Sigmoid colon (tissue), 4 donors: ENCODE measurements around the gene KIAA0040.

Experiments used
- POLR2AphosphoS5 ChIP-seq, 4 donors: sonication (generic); formaldehyde crosslinking; IDR thresholded peaks; one replicate each; pipeline ENCODE4 v1.6.1; 2017; ENCODE audit warnings: antibody characterized with exemption in 4 of 4
- TF ChIP-seq, protein P1 (sequence below), 4 experiments: fragments of 450-650 bp in 3 of 4; fragments of 200-600 bp in 1 of 4; IDR thresholded peaks; one replicate each; pipeline ENCODE4 v1.5.1; 2016 to 2019; ENCODE audit warnings: antibody characterized with exemption in 4 of 4, mild to moderate bottlenecking in 3 of 4, moderate library complexity in 2 of 4

GRCh38 chr1:175195798-175196197 is 3.2 kb upstream of the KIAA0040 start:
- TF ChIP-seq, protein P1, sequence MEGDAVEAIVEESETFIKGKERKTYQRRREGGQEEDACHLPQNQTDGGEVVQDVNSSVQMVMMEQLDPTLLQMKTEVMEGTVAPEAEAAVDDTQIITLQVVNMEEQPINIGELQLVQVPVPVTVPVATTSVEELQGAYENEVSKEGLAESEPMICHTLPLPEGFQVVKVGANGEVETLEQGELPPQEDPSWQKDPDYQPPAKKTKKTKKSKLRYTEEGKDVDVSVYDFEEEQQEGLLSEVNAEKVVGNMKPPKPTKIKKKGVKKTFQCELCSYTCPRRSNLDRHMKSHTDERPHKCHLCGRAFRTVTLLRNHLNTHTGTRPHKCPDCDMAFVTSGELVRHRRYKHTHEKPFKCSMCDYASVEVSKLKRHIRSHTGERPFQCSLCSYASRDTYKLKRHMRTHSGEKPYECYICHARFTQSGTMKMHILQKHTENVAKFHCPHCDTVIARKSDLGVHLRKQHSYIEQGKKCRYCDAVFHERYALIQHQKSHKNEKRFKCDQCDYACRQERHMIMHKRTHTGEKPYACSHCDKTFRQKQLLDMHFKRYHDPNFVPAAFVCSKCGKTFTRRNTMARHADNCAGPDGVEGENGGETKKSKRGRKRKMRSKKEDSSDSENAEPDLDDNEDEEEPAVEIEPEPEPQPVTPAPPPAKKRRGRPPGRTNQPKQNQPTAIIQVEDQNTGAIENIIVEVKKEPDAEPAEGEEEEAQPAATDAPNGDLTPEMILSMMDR (IDR thresholded peaks at IDR 0.05): no peak
- TF ChIP-seq POLR2AphosphoS5 (IDR thresholded peaks at IDR 0.05): no peak
